A673 (cell line): ENCODE data around the gene SCD5. TPM values are rescaled to one million over a fixed set of nuclear protein-coding genes. Genes with fewer than 3 reads are reported as not detected.

Experiments used
- BruUV-seq: library from RNA; stranded (reverse); fragments of 400-500 nt; replicated peaks from 2 replicates; lab custom pipeline; 2021; lab: Mats Ljungman, UMichigan
- CTCF ChIA-PET: fragments of 300-600 bp; sonication (Branson Sonifier 250); formaldehyde crosslinking; loops from one replicate; lab custom pipeline; 2022; ENCODE audit warnings: antibody characterized with exemption; lab: Charles Lee
- POLR2A ChIA-PET: fragments of 300-600 bp; sonication (Branson Sonifier 250); formaldehyde crosslinking; loops from one replicate; lab custom pipeline; 2022; ENCODE audit warnings: antibody characterized with exemption; ENCODE audit not compliant: low non-redundant PET; lab: Charles Lee
- DNase-seq: peaks from one replicate; pipeline ENCODE4 v3.0.0-alpha.2; 2015; ENCODE audit warnings: low spot score
- H3K27ac ChIP-seq: fragments of 200-600 bp; sonication (generic); 2 replicates; pipeline ENCODE4 v1.5.1; 2016; ENCODE audit warnings: mixed run types, low read depth, mild to moderate bottlenecking, mixed read lengths, antibody characterized with exemption, low read length; ENCODE audit not compliant: poor library complexity, severe bottlenecking
- H3K27me3 ChIP-seq: fragments of 200-600 bp; sonication (generic); replicated peaks from 2 replicates; pipeline ENCODE4 v1.6.1; 2017; ENCODE audit warnings: mixed run types, low read depth, mild to moderate bottlenecking, mixed read lengths, antibody characterized with exemption, low read length; ENCODE audit not compliant: insufficient read depth, poor library complexity
- H3K36me3 ChIP-seq: fragments of 200-600 bp; sonication (generic); 2 replicates; pipeline ENCODE4 v1.6.1; 2016; ENCODE audit warnings: mixed run types, mild to moderate bottlenecking, mixed read lengths, antibody characterized with exemption, low read length; ENCODE audit not compliant: insufficient read depth, poor library complexity, severe bottlenecking
- H3K4me1 ChIP-seq: fragments of 200-600 bp; sonication (generic); 2 replicates; pipeline ENCODE4 v1.6.1; 2017; ENCODE audit warnings: mixed run types, mild to moderate bottlenecking, mixed read lengths, antibody characterized with exemption, low read length; ENCODE audit not compliant: insufficient read depth, poor library complexity, severe bottlenecking
- H3K4me3 ChIP-seq: fragments of 200-600 bp; sonication (generic); 2 replicates; pipeline ENCODE4 v1.5.1; 2016; ENCODE audit warnings: low read depth, mixed run types, mild to moderate bottlenecking, mixed read lengths, low read length; ENCODE audit not compliant: poor library complexity, severe bottlenecking
- H3K9me3 ChIP-seq: fragments of 200-600 bp; sonication (generic); 2 replicates; pipeline ENCODE4 v1.6.1; 2016; ENCODE audit warnings: mixed run types, low read depth, mild to moderate bottlenecking, mixed read lengths, antibody characterized with exemption, low read length; ENCODE audit not compliant: poor library complexity, severe bottlenecking
- CTCF ChIP-seq: fragments of 300-800, 200-600 bp; sonication (generic); conservative IDR thresholded peaks from 2 replicates; pipeline ENCODE4 v1.5.1; 2017; ENCODE audit warnings: low read depth, mild to moderate bottlenecking, antibody characterized with exemption, low read length, moderate library complexity, mixed read lengths
- EZH2 ChIP-seq: fragments of 200-600 bp; sonication (generic); IDR thresholded peaks from 2 replicates; pipeline ENCODE4 v1.6.1; 2017; ENCODE audit warnings: borderline replicate concordance, low read depth, mild to moderate bottlenecking, mixed read lengths, antibody characterized with exemption, low read length; ENCODE audit not compliant: poor library complexity, severe bottlenecking
- intact Hi-C: fragments of 100-400 bp; cut with micrococcal nuclease; formaldehyde crosslinking; loops from one replicate; pipeline ENCODE4 v1.10.0; 2022; ENCODE audit not compliant: unreplicated experiment
- total RNA-seq: library from RNA; stranded (reverse); gene quantifications from 2 replicates; pipeline ENCODE4 v1.2.3, GENCODE V29; 2021

SCD5 gene
- total RNA-seq, 1 experiment from 2014 or later: 15.8 TPM

- Histone ChIP-seq H3K36me3 (no peaks in the 10 kb centered on the region), H3K4me3 (no peak overlapping the region), H3K27me3 (no peaks in the 10 kb centered on the region), H3K4me1 (no peaks in the 10 kb centered on the region), H3K27ac (no peak overlapping the region), H3K9me3 (no peaks in the 10 kb centered on the region)
- intact Hi-C loops: no loop called here
- BruUV-seq: no TSS peak
- ChIA-PET POLR2A (no interaction called here), CTCF (no interaction called here)
- DNase-seq: no peak
- TF ChIP-seq CTCF (no peak), EZH2 (no peak)
Observed at GRCh38 chr4:82645936-82646565, 152.5 kb downstream of the SCD5 start.

- intact Hi-C loops: no loop called here
- no peaks in the 10 kb centered on the region for H3K27me3 ChIP-seq
- no peaks in the 10 kb centered on the region for H3K36me3 ChIP-seq
- DNase-seq: no peak
- BruUV-seq: no TSS peak
- ChIA-PET POLR2A (no interaction called here), CTCF (no interaction called here)
- H3K27ac ChIP-seq: no peak overlapping the region
- TF ChIP-seq CTCF (no peak), EZH2 (no peak)
- H3K9me3 ChIP-seq: no peaks in the 10 kb centered on the region
- H3K4me1 ChIP-seq: no peaks in the 10 kb centered on the region
- no peak overlapping the region for H3K4me3 ChIP-seq
Observed at GRCh38 chr4:82644734-82645126, 153.9 kb downstream of the SCD5 start.

GRCh38 chr4:82643994-82644733 lies 154.4 kb downstream of the SCD5 start:
- BruUV-seq: no TSS peak
- intact Hi-C loops: no loop called here
- H3K36me3 ChIP-seq: no peaks in the 10 kb centered on the region
- no peak overlapping the region for H3K4me3 ChIP-seq
- POLR2A ChIA-PET: no interaction called here
- no peak for DNase-seq
- H3K27ac ChIP-seq: no peak overlapping the region
- TF ChIP-seq CTCF (no peak), EZH2 (no peak)
- no peaks in the 10 kb centered on the region for H3K4me1 ChIP-seq
- no peaks in the 10 kb centered on the region for H3K27me3 ChIP-seq
- no peaks in the 10 kb centered on the region for H3K9me3 ChIP-seq
- CTCF ChIA-PET: no interaction called here
